NCI-H187 (cell line): ENCODE measurements around the gene SLC45A2.
"Not testable (repeated sequence)": the region's sequence is repeated elsewhere in the genome, so short reads cannot be mapped to it uniquely, and the experiment has no call there.

ENCODE experiments used
- DNase-seq, 2 experiments: peaks; one replicate each; lab custom pipeline; 2025; lab: John Stamatoyannopoulos, UW

SLC45A2 gene

DNA sequence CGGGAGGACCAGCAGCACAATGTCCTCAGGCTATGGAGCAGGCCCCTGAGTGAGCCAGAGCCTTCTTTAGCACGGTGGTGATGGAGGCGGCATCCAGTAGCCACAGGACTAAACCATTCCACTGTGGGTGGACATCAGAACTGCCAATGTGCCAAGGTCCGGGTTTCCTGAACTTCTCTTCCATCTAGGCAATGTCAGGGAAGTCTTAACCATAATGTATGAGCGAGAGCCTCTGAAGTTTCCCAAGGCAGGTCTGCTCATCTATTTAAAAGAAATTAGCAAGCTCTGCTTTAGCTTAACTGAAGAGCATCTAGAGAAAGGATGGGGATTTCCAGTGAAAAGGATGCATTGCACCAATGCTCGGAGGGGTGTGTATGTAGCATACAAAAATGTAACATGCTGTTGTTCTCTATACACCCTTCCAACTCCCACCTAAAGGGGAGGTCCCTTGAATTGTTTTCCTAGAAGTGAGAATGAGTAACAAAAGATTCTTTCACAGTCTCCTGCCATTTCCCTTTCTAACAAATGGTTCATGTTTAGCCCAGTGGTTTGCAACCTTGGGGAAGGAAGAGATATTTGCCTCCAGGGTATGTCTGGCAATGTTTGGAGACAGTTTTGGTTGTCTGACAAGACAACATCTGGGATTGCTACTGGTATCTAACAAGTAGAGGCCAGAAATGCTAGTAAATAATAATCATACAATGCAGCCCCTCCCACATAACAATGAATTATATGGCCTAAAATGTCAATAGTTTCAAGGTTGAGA is 54.4 kb downstream of the SLC45A2 start:
- DNase-seq, result no peak

GRCh38 chr5:33928283-33928682 is 56.2 kb downstream of the SLC45A2 start:
- no peak for DNase-seq

DNA sequence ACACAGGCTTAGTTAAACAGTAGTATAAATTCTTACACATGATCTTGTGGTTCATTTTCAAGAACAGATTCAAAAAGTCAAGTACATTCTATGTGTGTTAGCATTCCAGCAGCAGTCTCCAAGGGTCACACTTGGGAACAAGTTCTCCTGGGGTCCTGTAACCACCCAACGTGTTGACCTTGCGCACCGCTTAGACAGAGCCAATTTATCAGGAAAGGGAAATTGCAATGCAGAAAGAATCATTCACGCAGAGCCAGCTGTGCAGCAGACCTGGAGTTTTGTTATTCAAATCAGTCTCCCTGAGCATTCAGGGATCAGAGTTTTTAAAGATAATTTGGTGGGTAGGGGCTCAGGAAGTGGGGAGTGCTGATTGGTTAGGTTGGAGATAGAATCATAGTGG is 56.8 kb downstream of the SLC45A2 start:
- no peak for DNase-seq

GRCh38 chr5:33925278-33925677 is 59.2 kb downstream of the SLC45A2 start:
- DNase-seq, result no peak

DNA sequence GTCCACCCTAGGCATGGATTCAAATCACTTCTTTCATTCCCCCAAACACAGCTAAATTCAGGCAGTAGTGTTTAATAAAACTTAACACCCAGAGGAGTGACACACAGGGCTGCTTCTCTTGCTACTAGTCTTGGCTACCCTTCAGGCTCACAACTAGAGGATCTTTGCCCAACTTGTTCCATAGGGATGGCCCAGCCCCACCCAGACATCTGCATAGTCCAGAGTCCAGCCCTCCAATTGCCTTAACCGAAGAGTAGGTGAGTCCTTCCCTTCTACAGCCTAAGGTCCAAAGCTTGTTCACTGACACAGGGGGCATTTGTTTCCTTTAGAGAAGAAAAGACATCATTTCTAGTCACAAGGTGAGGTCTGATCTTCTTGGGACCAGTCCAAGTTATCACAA is 63.5 kb downstream of the SLC45A2 start:
- DNase-seq, result no peak

DNA sequence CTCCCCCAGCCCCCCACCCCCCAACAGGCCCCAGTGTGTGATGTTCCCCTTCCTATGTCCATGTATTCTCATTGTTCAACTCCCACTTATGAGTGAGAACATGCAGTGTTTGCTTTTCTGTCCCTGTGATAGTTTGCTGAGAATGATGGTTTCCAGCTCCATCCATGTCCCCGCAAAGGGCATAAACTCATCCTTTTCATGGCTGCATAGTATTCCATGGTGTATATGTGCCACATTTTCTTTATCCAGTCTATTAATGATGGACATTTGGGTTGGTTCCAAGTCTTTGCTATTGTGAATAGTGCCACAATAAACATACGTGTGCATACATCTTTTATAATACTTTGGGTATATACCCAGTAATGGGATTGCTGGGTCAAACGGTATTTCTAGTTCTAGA is 69.6 kb downstream of the SLC45A2 start:
- not testable (repeated sequence) for DNase-seq

DNA sequence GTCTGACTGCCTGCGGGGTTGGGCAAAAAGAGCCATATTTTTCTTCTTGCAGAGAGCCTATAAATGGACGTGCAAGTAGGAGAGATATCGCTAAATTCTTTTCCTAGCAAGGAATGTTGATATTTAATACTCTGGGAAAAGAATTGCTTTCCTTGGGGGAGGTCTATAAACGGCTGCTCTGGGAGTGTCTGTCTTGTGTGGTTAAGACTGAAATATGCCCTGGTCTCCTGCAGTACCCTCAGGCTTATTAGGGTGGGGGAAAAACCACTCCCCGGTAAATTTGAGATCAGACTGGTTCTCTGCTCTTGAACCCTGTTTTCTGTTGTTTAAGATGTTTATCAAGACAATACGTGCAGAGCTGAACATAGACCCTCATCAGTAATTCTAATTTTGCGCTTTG is 78.2 kb downstream of the SLC45A2 start:
- not testable (repeated sequence) for DNase-seq

DNA sequence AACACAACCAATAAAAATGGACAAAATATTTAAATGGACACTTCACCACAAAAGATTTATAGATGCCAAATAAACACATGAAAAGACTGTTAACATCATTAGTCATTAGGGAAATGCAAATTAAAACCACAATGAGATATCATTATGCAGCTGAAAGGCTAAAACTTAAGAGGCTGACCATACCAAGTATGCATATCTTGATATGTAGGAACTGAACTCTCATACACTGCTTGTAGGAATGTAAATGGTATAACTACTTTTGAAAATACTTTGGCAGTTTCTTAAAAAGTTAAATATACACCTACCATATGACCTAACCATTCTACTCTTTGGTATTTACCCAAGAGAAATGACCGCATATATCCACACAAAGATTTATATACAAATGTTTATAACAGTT is 79.1 kb downstream of the SLC45A2 start:
- DNase-seq, result no peak

DNA sequence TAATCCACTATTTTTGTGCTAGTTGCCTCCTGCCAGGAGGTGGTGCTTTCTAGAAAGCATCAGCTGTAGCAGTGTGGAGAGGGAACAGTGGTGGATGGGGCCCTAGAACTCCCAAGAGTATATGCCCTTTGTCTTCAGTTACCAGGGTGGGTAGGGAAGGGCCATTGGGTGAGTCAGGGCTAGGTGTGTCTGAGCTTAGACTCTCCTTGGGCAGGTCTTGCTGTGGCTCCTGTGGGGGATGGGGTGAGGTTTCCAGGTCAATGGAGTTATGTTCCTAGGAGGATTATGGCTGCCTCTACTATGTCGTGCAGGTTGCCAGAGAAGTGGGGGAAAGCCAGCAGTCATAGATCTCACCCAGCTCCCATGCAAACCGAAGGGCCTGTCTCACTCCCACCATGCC is 81.4 kb downstream of the SLC45A2 start:
- no peak for DNase-seq

- DNase-seq, result no peak
Observed at GRCh38 chr5:33901156-33901555, 83.3 kb downstream of the SLC45A2 start.
